Calu3 (cell line): ENCODE measurements around the gene ARHGAP22. TPM values are rescaled to one million over a fixed set of nuclear protein-coding genes. Genes with fewer than 3 reads are reported as not detected.

Experiments used
- BruUV-seq: library from RNA; stranded (reverse); fragments of 400-500 nt; replicated peaks from 2 replicates; lab custom pipeline; 2021; lab: Mats Ljungman, UMichigan
- CTCF ChIA-PET: fragments of 300-600 bp; sonication (Branson Sonifier 250); formaldehyde crosslinking; loops from one replicate; lab custom pipeline; 2022; ENCODE audit warnings: antibody characterized with exemption; lab: Charles Lee
- DNase-seq: peaks from one replicate; pipeline ENCODE4 v3.0.0; 2022
- H3K27ac Mint-ChIP-seq: one replicate; pipeline ENCODE4 v1.8.0; 2022; ENCODE audit warnings: mixed read lengths; ENCODE audit not compliant: unreplicated experiment
- H3K27me3 Mint-ChIP-seq: one replicate; pipeline ENCODE4 v1.8.0; 2022; ENCODE audit warnings: mixed read lengths; ENCODE audit not compliant: unreplicated experiment
- H3K36me3 Mint-ChIP-seq: one replicate; pipeline ENCODE4 v1.8.0; 2022; ENCODE audit warnings: mild to moderate bottlenecking, moderate library complexity, mixed read lengths; ENCODE audit not compliant: insufficient read depth, unreplicated experiment
- H3K4me1 Mint-ChIP-seq: one replicate; pipeline ENCODE4 v1.8.0; 2022; ENCODE audit warnings: mild to moderate bottlenecking, low read depth, mixed read lengths; ENCODE audit not compliant: unreplicated experiment
- H3K4me3 Mint-ChIP-seq: one replicate; pipeline ENCODE4 v1.8.0; 2022; ENCODE audit warnings: mild to moderate bottlenecking, low read depth, moderate library complexity, mixed read lengths; ENCODE audit not compliant: unreplicated experiment
- H3K9me3 Mint-ChIP-seq: one replicate; pipeline ENCODE4 v1.8.0; 2022; ENCODE audit warnings: low read depth, mixed read lengths; ENCODE audit not compliant: unreplicated experiment
- intact Hi-C: fragments of 100-400 bp; cut with micrococcal nuclease; formaldehyde crosslinking; loops from one replicate; pipeline ENCODE4 v1.10.0; 2022; ENCODE audit not compliant: unreplicated experiment
- total RNA-seq: library from RNA; stranded (reverse); gene quantifications from 2 replicates; pipeline ENCODE4 v1.2.3, GENCODE V29; 2022
- TF ChIP-seq, protein P1 (sequence below): fragments of 200-600 bp; IDR thresholded peaks from one replicate; pipeline ENCODE4 v1.8.0; 2022; ENCODE audit warnings: antibody characterized with exemption; ENCODE audit not compliant: unreplicated experiment

Gene ARHGAP22
- total RNA-seq, 1 experiment from 2014 or later, result 1.0 TPM

DNA sequence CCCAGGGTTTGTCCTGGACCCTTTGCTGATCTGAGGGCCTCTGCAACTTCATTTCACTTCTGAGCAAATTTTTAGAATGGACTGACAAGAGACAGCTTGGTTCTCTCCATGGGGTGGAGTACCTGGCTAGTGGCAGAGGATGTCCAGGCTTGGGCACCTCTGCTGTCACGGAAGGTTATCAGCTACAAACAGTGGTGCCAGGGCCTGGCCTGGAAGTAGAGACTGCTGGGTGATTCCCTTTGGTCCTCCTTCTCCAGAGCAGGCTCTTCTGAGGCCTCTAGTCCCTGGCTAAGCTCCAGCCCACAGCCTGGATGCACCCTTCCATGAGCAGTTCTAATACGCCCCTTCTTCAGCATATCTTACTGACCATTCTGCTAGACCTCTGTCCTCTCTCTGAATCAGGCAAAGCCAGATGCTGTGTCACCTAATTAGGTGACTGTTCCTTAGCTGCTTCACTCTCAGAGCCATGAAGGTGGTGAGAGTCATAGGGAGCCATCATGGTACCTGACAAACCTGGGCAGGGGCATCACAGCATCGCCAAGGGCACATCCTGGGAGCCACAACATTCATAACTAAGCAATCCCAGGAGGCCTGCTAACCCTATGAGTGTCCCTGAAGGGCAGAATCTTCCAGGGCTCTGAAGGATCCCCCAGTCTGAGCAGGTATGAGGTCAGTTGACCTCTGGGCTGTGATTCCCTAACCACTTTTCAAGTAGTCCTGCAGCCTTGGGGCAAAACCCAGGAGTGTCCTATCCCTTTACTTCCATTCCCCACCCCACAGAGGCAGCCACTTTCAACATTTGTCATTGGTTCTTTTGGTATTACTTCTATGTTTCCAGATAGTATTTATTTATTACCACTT, 4.0 kb downstream of the ARHGAP22 start:
- H3K27ac Mint-ChIP-seq, result no peak overlapping the region
- no peaks in the 10 kb centered on the region for H3K36me3 Mint-ChIP-seq
- intact Hi-C loops, result no loop called here
- no peaks in the 10 kb centered on the region for H3K9me3 Mint-ChIP-seq
- no peak overlapping the region for H3K4me3 Mint-ChIP-seq
- no peak for DNase-seq
- H3K4me1 Mint-ChIP-seq, result no peaks in the 10 kb centered on the region
- TF ChIP-seq, protein P1, sequence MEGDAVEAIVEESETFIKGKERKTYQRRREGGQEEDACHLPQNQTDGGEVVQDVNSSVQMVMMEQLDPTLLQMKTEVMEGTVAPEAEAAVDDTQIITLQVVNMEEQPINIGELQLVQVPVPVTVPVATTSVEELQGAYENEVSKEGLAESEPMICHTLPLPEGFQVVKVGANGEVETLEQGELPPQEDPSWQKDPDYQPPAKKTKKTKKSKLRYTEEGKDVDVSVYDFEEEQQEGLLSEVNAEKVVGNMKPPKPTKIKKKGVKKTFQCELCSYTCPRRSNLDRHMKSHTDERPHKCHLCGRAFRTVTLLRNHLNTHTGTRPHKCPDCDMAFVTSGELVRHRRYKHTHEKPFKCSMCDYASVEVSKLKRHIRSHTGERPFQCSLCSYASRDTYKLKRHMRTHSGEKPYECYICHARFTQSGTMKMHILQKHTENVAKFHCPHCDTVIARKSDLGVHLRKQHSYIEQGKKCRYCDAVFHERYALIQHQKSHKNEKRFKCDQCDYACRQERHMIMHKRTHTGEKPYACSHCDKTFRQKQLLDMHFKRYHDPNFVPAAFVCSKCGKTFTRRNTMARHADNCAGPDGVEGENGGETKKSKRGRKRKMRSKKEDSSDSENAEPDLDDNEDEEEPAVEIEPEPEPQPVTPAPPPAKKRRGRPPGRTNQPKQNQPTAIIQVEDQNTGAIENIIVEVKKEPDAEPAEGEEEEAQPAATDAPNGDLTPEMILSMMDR, result no peak
- CTCF ChIA-PET, result no interaction called here
- peaks cover 76% of the 10 kb centered on the region for H3K27me3 Mint-ChIP-seq
- no TSS peak for BruUV-seq

DNA sequence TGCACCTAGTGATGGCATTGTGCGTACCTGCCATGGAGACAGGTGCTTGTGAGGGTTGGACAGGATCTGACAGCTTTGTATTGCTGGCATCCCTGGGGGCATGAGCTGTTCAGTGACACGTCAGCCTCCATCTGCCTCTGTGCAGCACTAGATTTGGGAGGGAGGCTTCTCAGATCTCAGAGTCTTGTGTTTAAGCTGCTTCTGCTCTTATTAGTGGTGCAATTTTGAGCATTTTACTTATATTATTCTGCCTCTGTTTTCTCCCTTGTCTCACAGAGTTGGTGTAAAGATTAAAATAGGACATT, 5.1 kb downstream of the ARHGAP22 start:
- no peaks in the 10 kb centered on the region for H3K4me1 Mint-ChIP-seq

DNA sequence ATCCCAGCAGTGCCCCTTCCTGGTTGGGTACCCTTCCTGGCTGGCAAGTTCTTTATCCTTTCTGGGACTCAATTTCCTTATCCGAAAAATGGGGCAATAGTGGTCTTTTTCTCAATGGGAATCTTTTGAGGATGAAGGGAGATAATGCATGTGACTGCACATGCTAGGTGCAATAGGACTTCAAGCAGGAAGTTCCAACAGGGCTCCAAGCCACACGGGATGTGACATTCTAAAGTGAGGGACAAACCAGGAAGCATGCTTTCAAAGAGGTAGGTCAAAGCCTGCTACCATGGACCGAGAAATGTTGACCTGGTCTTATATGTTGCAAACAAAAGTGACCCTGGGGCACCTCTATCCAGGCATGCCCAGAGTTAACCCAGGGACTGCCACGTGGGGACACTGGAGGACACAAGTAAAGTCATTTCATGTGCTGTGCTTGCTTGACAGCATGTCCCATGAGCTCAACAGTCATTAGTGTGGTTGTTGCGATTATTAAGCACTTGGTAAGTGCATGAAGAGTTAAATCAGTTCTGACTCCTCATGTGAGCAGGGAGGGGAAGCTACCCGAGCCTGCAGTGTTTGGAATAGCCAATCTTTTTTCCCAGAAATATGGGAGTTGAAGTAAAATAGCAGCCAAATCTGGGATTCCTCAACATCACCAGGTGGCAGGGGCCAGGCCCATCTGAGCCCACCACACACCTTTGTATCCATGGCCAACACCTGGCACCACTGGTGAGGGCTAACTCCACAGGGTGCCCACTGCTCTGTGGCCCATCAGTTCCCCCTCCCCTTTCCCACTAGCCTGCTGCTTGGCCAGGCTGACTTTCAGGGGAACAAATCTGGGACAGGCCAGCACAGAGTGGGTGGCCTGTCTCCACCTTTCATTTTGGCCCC, 5.7 kb downstream of the ARHGAP22 start:
- Mint-ChIP-seq H3K4me3 (no peak overlapping the region), H3K27ac (no peak overlapping the region), H3K4me1 (no peaks in the 10 kb centered on the region), H3K27me3 (peaks cover 74% of the 10 kb centered on the region), H3K36me3 (no peaks in the 10 kb centered on the region), H3K9me3 (no peaks in the 10 kb centered on the region)
- DNase-seq, result no peak
- CTCF ChIA-PET, result interaction anchor here (1.6 kb wide), 1 partner anchor 16 kb away, joined by 5 read pairs; no protein-coding TSS in a partner anchor
- BruUV-seq, result no TSS peak
- intact Hi-C loops, result no loop called here
- TF ChIP-seq, protein P1, result no peak

More for the DNA sequence above, 5.1 kb downstream of the ARHGAP22 start:
- CTCF ChIA-PET, result no interaction called here
- no peak overlapping the region for H3K4me3 Mint-ChIP-seq
- H3K27ac Mint-ChIP-seq, result no peak overlapping the region
- H3K9me3 Mint-ChIP-seq, result no peaks in the 10 kb centered on the region
- H3K27me3 Mint-ChIP-seq, result peaks cover 76% of the 10 kb centered on the region
- BruUV-seq, result no TSS peak
- intact Hi-C loops, result no loop called here
- TF ChIP-seq, protein P1, result no peak
- no peaks in the 10 kb centered on the region for H3K36me3 Mint-ChIP-seq
- no peak for DNase-seq

DNA sequence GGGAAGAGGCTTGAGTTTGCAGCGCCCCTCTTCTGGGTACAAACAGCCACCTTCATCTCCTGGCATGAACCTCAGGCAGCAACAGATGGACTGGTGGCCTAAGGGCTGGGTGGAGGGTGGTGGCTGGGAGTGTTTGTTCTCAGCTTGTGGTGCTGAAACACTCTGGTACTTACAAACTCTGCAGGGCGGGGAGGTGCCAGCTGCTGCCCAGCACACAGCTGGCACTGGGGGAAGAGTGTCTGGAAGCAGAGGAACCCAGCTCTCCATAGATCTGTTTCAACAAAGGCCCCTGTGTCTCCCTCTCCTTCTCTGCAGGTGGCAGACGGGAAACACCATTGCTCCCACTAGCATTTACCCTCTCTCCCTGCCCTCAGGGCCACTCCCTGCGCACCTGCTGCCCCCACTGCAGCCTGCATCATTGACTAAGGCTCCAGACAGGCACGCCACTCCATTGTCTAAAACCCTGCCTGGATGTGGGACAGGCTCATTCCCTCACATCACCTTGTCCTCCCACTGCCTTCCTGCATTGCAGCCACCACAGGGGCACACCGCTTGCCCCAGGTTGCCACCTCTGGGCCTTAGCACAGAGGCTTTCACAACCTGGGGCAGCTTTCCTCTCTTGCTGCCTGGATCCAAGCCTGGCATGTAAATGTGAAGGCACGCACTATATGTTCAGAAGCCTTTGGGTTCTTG, 6.5 kb downstream of the ARHGAP22 start:
- TF ChIP-seq, protein P1, result no peak
- Mint-ChIP-seq H3K4me3 (no peak overlapping the region), H3K36me3 (no peaks in the 10 kb centered on the region), H3K27me3 (peaks cover 69% of the 10 kb centered on the region), H3K4me1 (no peaks in the 10 kb centered on the region), H3K27ac (no peak overlapping the region), H3K9me3 (no peaks in the 10 kb centered on the region)
- CTCF ChIA-PET, result interaction anchor here (1.6 to 1.8 kb wide), 2 partner anchors 10 to 17 kb away, joined by 4 to 5 read pairs; no protein-coding TSS in a partner anchor
- no TSS peak for BruUV-seq
- DNase-seq, result no peak
- intact Hi-C loops, result no loop called here
